Astrocyte (in vitro differentiated cells and primary cell): ENCODE measurements around the gene BANF2.

Experiments
- EZH2 ChIP-seq: IDR thresholded peaks from 2 replicates; pipeline ENCODE4 v1.6.1; 2012; ENCODE audit warnings: mild to moderate bottlenecking, low read length, inconsistent platforms; ENCODE audit not compliant: insufficient read depth
- TF ChIP-seq, protein P1 (sequence below): IDR thresholded peaks from 2 replicates; pipeline ENCODE4 v1.5.1; 2011; ENCODE audit warnings: low read depth, mild to moderate bottlenecking, inconsistent platforms, low read length, moderate library complexity; ENCODE audit not compliant: insufficient read depth

DNA sequence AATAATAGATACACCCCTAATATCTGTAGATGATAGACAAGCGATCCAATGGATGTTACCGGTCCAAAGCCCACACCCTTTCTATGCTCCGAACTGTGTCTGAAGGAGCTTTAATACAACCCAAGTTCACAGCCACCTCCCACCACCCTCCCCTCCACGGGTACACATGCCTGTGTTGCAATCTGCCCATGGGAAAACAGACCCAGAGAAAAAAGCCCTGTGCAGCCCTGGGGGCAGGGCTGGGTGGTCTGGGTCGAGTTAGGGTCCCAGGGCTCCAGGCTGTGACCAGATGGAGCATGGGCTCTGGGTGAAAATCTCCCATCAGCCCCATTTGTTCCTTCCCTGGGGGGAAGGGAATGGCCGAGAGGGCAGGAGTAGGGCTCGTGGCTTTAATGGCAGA is 65.8 kb downstream of the BANF2 start:
- TF ChIP-seq, protein P1, sequence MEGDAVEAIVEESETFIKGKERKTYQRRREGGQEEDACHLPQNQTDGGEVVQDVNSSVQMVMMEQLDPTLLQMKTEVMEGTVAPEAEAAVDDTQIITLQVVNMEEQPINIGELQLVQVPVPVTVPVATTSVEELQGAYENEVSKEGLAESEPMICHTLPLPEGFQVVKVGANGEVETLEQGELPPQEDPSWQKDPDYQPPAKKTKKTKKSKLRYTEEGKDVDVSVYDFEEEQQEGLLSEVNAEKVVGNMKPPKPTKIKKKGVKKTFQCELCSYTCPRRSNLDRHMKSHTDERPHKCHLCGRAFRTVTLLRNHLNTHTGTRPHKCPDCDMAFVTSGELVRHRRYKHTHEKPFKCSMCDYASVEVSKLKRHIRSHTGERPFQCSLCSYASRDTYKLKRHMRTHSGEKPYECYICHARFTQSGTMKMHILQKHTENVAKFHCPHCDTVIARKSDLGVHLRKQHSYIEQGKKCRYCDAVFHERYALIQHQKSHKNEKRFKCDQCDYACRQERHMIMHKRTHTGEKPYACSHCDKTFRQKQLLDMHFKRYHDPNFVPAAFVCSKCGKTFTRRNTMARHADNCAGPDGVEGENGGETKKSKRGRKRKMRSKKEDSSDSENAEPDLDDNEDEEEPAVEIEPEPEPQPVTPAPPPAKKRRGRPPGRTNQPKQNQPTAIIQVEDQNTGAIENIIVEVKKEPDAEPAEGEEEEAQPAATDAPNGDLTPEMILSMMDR, result no peak
- no peak for TF ChIP-seq EZH2
